A549 (cell line): Measurements from ENCODE around the gene SORBS1. TPM values are rescaled to one million over a fixed set of nuclear protein-coding genes. Genes with fewer than 3 reads are reported as not detected.
A peak's percentile ranks its signal among the peaks of the same experiment; 100 is the strongest.

Experiments used
- ATAC-seq, 2 experiments: fragments of 200-7000 bp in 1 of 2; fragments of >200 bp in 1 of 2; cut with Nextera tagmentation in 1 of 2; cut with Tn5 transposase in 1 of 2; 3 replicates each; pipeline versions ENCODE4 v1.8.0 to v1.9.1; 2018 to 2020; ENCODE audit warnings: mild to moderate bottlenecking in 1 of 2, moderate library complexity in 1 of 2
- CTCF ChIA-PET: fragments of 300-600 bp; sonication (Branson Sonifier 250); formaldehyde crosslinking; extraction: SDS; loops from one replicate; lab custom pipeline; 2021; ENCODE audit warnings: antibody characterized with exemption, inconsistent platforms; lab: Yijun Ruan, JAX
- POLR2A ChIA-PET: fragments of 350-600 bp; formaldehyde crosslinking; extraction: SDS; loops from one replicate; lab custom pipeline; 2021; ENCODE audit warnings: antibody characterized with exemption, inconsistent platforms; lab: Yijun Ruan, JAX
- DNase-seq, 2 experiments: peaks; one replicate each; pipeline versions ENCODE4 v3.0.0 to v3.0.0-alpha.2; 2011 to 2016; ENCODE audit warnings: low read depth in 1 of 2, low spot score in 1 of 2
- FAIRE-seq: peaks from 2 replicates; lab custom pipeline; 2011; peaks lifted over from hg19 to GRCh38; lab: Jason Lieb, UNC
- H3K27ac ChIP-seq, 2 experiments: fragments of >200 bp; sonication (Bioruptor Twin); formaldehyde crosslinking; 3 replicates each; pipeline ENCODE4 v1.5.1; 2016 to 2017
- H3K4me1 ChIP-seq: fragments of >200 bp; sonication (Bioruptor Twin); formaldehyde crosslinking; 3 replicates; pipeline ENCODE4 v1.6.1; 2016
- H3K4me2 ChIP-seq: fragments of >200 bp; sonication (Bioruptor Twin); formaldehyde crosslinking; 3 replicates; pipeline ENCODE4 v1.6.1; 2016
- H3K4me3 ChIP-seq: fragments of >200 bp; sonication (Bioruptor Twin); formaldehyde crosslinking; 3 replicates; pipeline ENCODE4 v1.5.1; 2016
- H3K9me3 ChIP-seq: fragments of >200 bp; sonication (Bioruptor Twin); formaldehyde crosslinking; 3 replicates; pipeline ENCODE4 v1.6.1; 2016
- CBX2 ChIP-seq: fragments of 200-600 bp; sonication (generic); IDR thresholded peaks from 2 replicates; pipeline ENCODE4 v1.6.1; 2016; ENCODE audit warnings: low read depth, mild to moderate bottlenecking, borderline replicate concordance
- CBX8 ChIP-seq: fragments of 200-600 bp; sonication (generic); IDR thresholded peaks from 2 replicates; pipeline ENCODE4 v1.6.1; 2016
- CHD2 ChIP-seq: fragments of 150-350 bp; IDR thresholded peaks from 2 replicates; pipeline ENCODE4 v1.6.1; 2014; ENCODE audit warnings: low read length; ENCODE audit not compliant: partially characterized antibody
- CHD4 ChIP-seq: fragments of 200-600 bp; sonication (generic); IDR thresholded peaks from 2 replicates; pipeline ENCODE4 v1.6.1; 2016; ENCODE audit warnings: antibody characterized with exemption, mild to moderate bottlenecking, borderline replicate concordance
- FOXS1 ChIP-seq: fragments of 250-450 bp; sonication (Bioruptor Pico); IDR thresholded peaks from 2 replicates; pipeline ENCODE4 v1.5.0; 2020; ENCODE audit warnings: mild to moderate bottlenecking, moderate library complexity
- GATA3 ChIP-seq: IDR thresholded peaks from 2 replicates; pipeline ENCODE4 v1.6.1; 2012; ENCODE audit warnings: borderline replicate concordance
- HDAC2 ChIP-seq: fragments of 200-600 bp; sonication (generic); IDR thresholded peaks from 2 replicates; pipeline ENCODE4 v1.6.1; 2016
- HOXB5 ChIP-seq: fragments of 250-450 bp; sonication (Bioruptor Pico); IDR thresholded peaks from 2 replicates; pipeline ENCODE4 v1.5.0; 2020; ENCODE audit warnings: mild to moderate bottlenecking, moderate library complexity
- JUN ChIP-seq, 2 experiments: fragments of >200 bp; sonication (Bioruptor Twin); formaldehyde crosslinking; IDR thresholded peaks; 2 replicates in 1 of 2; 3 replicates in 1 of 2; pipeline ENCODE4 v1.6.1; 2016 to 2017
- JUNB ChIP-seq: fragments of >200 bp; sonication (Bioruptor Twin); formaldehyde crosslinking; IDR thresholded peaks from 2 replicates; pipeline ENCODE4 v1.6.1; 2016
- KDM1A ChIP-seq: fragments of 200-600 bp; sonication (generic); IDR thresholded peaks from 2 replicates; pipeline ENCODE4 v1.6.1; 2016; ENCODE audit warnings: low read depth, mild to moderate bottlenecking
- MAFK ChIP-seq: fragments of 450-650 bp; IDR thresholded peaks from 2 replicates; pipeline ENCODE4 v1.6.1; 2014; ENCODE audit not compliant: partially characterized antibody
- MAZ ChIP-seq: fragments of 150-350 bp; IDR thresholded peaks from 2 replicates; pipeline ENCODE4 v1.6.1; 2014; ENCODE audit warnings: antibody characterized with exemption, low read depth, low read length, borderline replicate concordance
- NFE2L2 ChIP-seq: fragments of 150-350 bp; conservative IDR thresholded peaks from 2 replicates; pipeline ENCODE4 v1.6.1; 2014; ENCODE audit warnings: low read length
- NPAS2 ChIP-seq: fragments of 250-450 bp; sonication (Bioruptor Pico); IDR thresholded peaks from 2 replicates; pipeline ENCODE4 v1.8.0; 2022; ENCODE audit warnings: mild to moderate bottlenecking, moderate library complexity, borderline replicate concordance
- NR3C1 ChIP-seq: fragments of >200 bp; sonication (Bioruptor Twin); formaldehyde crosslinking; IDR thresholded peaks from 3 replicates; pipeline ENCODE4 v1.6.1; 2017
- PHF8 ChIP-seq: fragments of 200-600 bp; sonication (generic); IDR thresholded peaks from 2 replicates; pipeline ENCODE4 v1.6.1; 2016; ENCODE audit warnings: low read depth, mild to moderate bottlenecking, antibody characterized with exemption, moderate library complexity, borderline replicate concordance
- POLR2A ChIP-seq: IDR thresholded peaks from 2 replicates; pipeline ENCODE4 v1.6.1; 2012; ENCODE audit warnings: mild to moderate bottlenecking, low read length
- RAD21 ChIP-seq, 2 experiments: fragments of >200 bp in 1 of 2; sonication (Bioruptor Twin) in 1 of 2; formaldehyde crosslinking in 1 of 2; IDR thresholded peaks in 1 of 2; conservative IDR thresholded peaks in 1 of 2; 2 replicates in 1 of 2; 3 replicates in 1 of 2; pipeline ENCODE4 v1.6.1; 2012 to 2018; ENCODE audit warnings: inconsistent platforms in 1 of 2
- RCOR1 ChIP-seq: fragments of 150-350 bp; IDR thresholded peaks from 2 replicates; pipeline ENCODE4 v1.6.1; 2014; ENCODE audit warnings: antibody characterized with exemption, low read length, low read depth
- RFX5 ChIP-seq: fragments of 450-650 bp; IDR thresholded peaks from 2 replicates; pipeline ENCODE4 v1.7.1; 2014; ENCODE audit warnings: antibody characterized with exemption, mild to moderate bottlenecking, moderate library complexity
- SMC3 ChIP-seq: fragments of >200 bp; sonication (Bioruptor Twin); formaldehyde crosslinking; IDR thresholded peaks from 3 replicates; pipeline ENCODE4 v1.6.1; 2018; ENCODE audit warnings: inconsistent platforms
- SREBF2 ChIP-seq: fragments of 450-650 bp; IDR thresholded peaks from 2 replicates; pipeline ENCODE4 v1.6.1; 2014; ENCODE audit warnings: mild to moderate bottlenecking, moderate library complexity
- TP53 ChIP-seq: fragments of 250-450 bp; sonication (Bioruptor Pico); IDR thresholded peaks from 2 replicates; pipeline ENCODE4 v1.5.0; 2021; ENCODE audit warnings: mild to moderate bottlenecking, moderate library complexity
- ZSCAN20 ChIP-seq: fragments of 250-450 bp; sonication (Bioruptor Pico); IDR thresholded peaks from 2 replicates; pipeline ENCODE4 v1.8.0; 2022; ENCODE audit warnings: mild to moderate bottlenecking, moderate library complexity
- WGBS: methylation state at CpG from one replicate; pipeline ENCODE4 v1.1.6; 2017; ENCODE audit errors: missing lambda C conversion rate; 5-methylcytosine and 5-hydroxymethylcytosine counted together
- polyA minus RNA-seq: library from RNA; depleted of rRNA, polyadenylated mRNA; stranded (reverse); fragments of >200 nt; gene quantifications from 2 replicates; pipeline ENCODE4 v1.2.3, GENCODE V29; 2011; rRNA and poly(A)+ RNA removed
- polyA plus RNA-seq, 4 experiments: library from polyadenylated mRNA; depleted of rRNA in 3 of 4; stranded (reverse); fragments of >200 nt; fragmentation: RNase III in 1 of 4; extraction: RNeasy Plus Mini Kit Qiagen cat#74134 plus additional on column Dnase treatment in 1 of 4; gene quantifications; 2 replicates in 3 of 4; 3 replicates in 1 of 4; pipeline ENCODE4 v1.2.3, GENCODE V29; 2011 to 2017
- TF ChIP-seq, protein P1 (sequence below): fragments of >200 bp; sonication (Bioruptor Twin); formaldehyde crosslinking; IDR thresholded peaks from 3 replicates; pipeline ENCODE4 v1.6.1; 2016
- TF ChIP-seq, protein P2 (sequence below): IDR thresholded peaks from 2 replicates; pipeline ENCODE4 v1.6.1; 2012

The SORBS1 gene
- polyA plus RNA-seq (2011; rRNA removed) = 0.80 and 1.2 TPM in 2 replicates
- polyA plus RNA-seq (2012; cell fraction: cytosol; rRNA removed) = 0.24 and 0.40 TPM in 2 replicates
- polyA plus RNA-seq (2012; cell fraction: nucleus; rRNA removed) = 0.20 and 0.76 TPM in 2 replicates
- 0.37 to 0.73 TPM (median 0.39 TPM) in 3 replicates for polyA plus RNA-seq (2017; fragmentation: RNase III; extraction: RNeasy Plus Mini Kit Qiagen cat#74134 plus additional on column Dnase treatment)
- polyA minus RNA-seq = 1.1 and 1.9 TPM in 2 replicates

DNA sequence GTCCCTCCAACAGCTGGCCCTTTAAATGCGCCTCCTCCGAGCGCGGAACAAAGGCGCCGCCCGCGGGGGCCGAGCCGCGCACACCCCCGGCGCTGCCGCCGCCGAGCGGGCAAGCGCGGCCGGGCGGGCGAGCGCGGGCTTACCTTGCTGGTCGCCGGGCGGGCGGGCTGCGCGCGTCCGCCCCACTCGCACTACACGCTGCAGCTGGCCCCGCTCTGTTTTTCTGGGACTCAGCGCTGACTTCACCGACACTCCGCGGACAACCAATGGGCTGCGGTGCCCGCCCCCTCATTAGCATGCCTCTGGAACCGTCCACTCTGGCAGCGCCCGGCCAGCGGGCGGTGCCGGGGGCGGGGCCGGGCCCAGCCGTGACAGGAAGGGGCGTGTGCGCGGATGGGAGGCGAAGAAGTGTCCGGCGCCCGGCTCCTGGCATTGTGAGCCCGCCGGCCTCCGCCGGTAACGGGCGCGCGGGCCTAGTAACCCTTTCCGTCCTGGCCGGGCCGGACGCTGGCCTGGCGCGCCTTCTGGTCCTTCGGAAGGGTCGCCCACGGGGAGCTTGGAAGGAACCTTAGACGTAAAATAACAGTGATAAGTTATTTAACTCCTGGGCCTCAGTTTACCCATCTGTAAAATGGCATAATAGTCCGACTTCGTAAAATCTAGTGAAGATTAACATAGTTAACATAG lies at the start of gene SORBS1:
SORBS1 (minus strand) TSS at position 195 of the 687 bp plus-strand sequence. CDS start 120,236 bp downstream, outside the sequence.
- ChIA-PET CTCF (interaction anchor here (1.3 kb wide), 1 partner anchor 84 kb away, joined by 4 read pairs; no protein-coding TSS in a partner anchor), POLR2A (no interaction called here)
- peak within 1 kb of the TSS; percentile 92 for H3K4me3 ChIP-seq
- ATAC-seq (peak; percentile 97 to 100), FAIRE-seq (no peak), DNase-seq (peak; percentile 89 to 97)
- TF ChIP-seq RAD21 (conservative IDR thresholded peaks at IDR 0.05 in 1 of 2, IDR thresholded peaks at IDR 0.05 in 1 of 2) = no peak
- TF ChIP-seq, protein P1, sequence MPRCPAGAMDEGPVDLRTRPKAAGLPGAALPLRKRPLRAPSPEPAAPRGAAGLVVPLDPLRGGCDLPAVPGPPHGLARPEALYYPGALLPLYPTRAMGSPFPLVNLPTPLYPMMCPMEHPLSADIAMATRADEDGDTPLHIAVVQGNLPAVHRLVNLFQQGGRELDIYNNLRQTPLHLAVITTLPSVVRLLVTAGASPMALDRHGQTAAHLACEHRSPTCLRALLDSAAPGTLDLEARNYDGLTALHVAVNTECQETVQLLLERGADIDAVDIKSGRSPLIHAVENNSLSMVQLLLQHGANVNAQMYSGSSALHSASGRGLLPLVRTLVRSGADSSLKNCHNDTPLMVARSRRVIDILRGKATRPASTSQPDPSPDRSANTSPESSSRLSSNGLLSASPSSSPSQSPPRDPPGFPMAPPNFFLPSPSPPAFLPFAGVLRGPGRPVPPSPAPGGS = 0 out of 3 replicates have a peak, but pooled peaks have one; percentile 41
- peak; percentile 44 for TF ChIP-seq POLR2A
- TF ChIP-seq, protein P2, sequence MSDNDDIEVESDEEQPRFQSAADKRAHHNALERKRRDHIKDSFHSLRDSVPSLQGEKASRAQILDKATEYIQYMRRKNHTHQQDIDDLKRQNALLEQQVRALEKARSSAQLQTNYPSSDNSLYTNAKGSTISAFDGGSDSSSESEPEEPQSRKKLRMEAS = peak; percentile 56; the same call in 1 of the 2 replicates
- TF ChIP-seq RFX5 = no peak
- TF ChIP-seq SREBF2 = no peak
- 0 out of 2 replicates have a peak, but pooled peaks have one; percentile 56 for TF ChIP-seq RCOR1
- peak in 1 of 2 experiments; percentile 36; a peak in 1 of 5 replicates for TF ChIP-seq JUN (IDR thresholded peaks at IDR 0.05)
- no peak for TF ChIP-seq TP53 (CRISPR knock-in tag)
- TF ChIP-seq HDAC2 = peak; percentile 94
- no peak for TF ChIP-seq NPAS2
- peak; percentile 16; the same call in 1 of the 3 replicates for TF ChIP-seq SMC3
- peak; percentile 98 for TF ChIP-seq KDM1A
- no peak for TF ChIP-seq MAZ
- TF ChIP-seq PHF8 = peak; percentile 39; the same call in 1 of the 2 replicates
- peak; percentile 98 for TF ChIP-seq CHD4
- peak within 1 kb of the TSS; percentile 99 for H3K4me2 ChIP-seq
- H3K9me3 ChIP-seq = no peaks in the 10 kb centered on the region
- H3K27ac ChIP-seq = peak within 1 kb of the TSS; percentile 62 to 88
- 4% methylated on average over 16 of the region's 77 CpGs for WGBS
- 0 out of 3 replicates have a peak, but pooled peaks cover 6% of the 10 kb centered on the region for H3K4me1 ChIP-seq

DNA sequence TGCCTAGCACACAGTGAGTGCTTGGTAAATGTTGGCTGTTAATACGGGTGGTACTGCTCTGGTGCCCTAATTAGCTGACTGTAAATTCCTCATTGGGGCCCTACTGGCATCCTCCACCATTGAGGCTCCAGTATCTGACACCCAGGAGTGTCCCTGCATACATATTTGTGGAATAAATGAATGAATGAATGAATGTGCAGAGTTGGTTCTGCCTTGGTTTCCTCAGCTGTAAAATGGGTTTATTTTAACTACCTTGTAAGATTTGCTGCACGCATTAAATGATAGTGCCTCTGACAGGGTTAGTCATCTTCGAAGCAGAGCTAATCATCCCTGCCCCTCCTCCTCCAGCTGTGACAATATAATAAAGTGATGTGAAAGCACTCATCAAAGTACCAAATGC lies 49.6 kb upstream of the SORBS1 start:
- no peak for FAIRE-seq
- H3K4me1 ChIP-seq = no peaks in the 10 kb centered on the region
- TF ChIP-seq JUNB (no peak), ZSCAN20 (no peak), NR3C1 (no peak), CBX8 (no peak), CBX2 (no peak), NFE2L2 (no peak), GATA3 (no peak), HOXB5 (CRISPR knock-in tag) (no peak), CHD2 (no peak), FOXS1 (no peak), SREBF2 (no peak), MAFK (no peak)
- TF ChIP-seq, protein P2 = no peak
- H3K27ac ChIP-seq = no peak overlapping the region
- H3K4me2 ChIP-seq = no peak overlapping the region
- H3K9me3 ChIP-seq = no peaks in the 10 kb centered on the region
- ATAC-seq = no peak
- WGBS = 92% methylated on average over 3 of the region's 3 CpGs
- DNase-seq = no peak
- CTCF ChIA-PET = interaction anchor here (1.0 to 1.7 kb wide), 3 partner anchors 9 to 181 kb away, joined by 3 to 4 read pairs (median 3); no protein-coding TSS in a partner anchor
- H3K4me3 ChIP-seq = no peak overlapping the region
- POLR2A ChIA-PET = no interaction called here
